HEK293 (cell line): ENCODE data around the gene PRMT2.

ENCODE experiments used
- CTCF ChIP-seq: fragments of 450-650 bp; formaldehyde crosslinking; IDR thresholded peaks from 2 replicates; pipeline ENCODE4 v1.5.1; 2016; ENCODE audit warnings: missing biosample characterization, missing genetic modification characterization
- SETDB1 ChIP-seq: IDR thresholded peaks from one replicate; pipeline ENCODE4 v1.6.1; 2017; ENCODE audit warnings: mild to moderate bottlenecking, low read length, moderate library complexity, mixed read lengths; ENCODE audit not compliant: insufficient read length
- YY2 ChIP-seq: fragments of 450-650 bp; formaldehyde crosslinking; IDR thresholded peaks from 2 replicates; pipeline ENCODE4 v1.5.1; 2016; ENCODE audit warnings: missing biosample characterization, missing genetic modification characterization
- ZNF24 ChIP-seq: fragments of 450-650 bp; formaldehyde crosslinking; IDR thresholded peaks from 2 replicates; pipeline ENCODE4 v1.5.1; 2016; ENCODE audit warnings: missing biosample characterization, missing genetic modification characterization
- ZNF529 ChIP-seq: fragments of 450-650 bp; formaldehyde crosslinking; IDR thresholded peaks from 2 replicates; pipeline ENCODE4 v1.5.1; 2017; ENCODE audit warnings: missing genetic modification characterization, missing biosample characterization; ENCODE audit not compliant: insufficient replicate concordance
- ZSCAN18 ChIP-seq: fragments of 450-650 bp; formaldehyde crosslinking; IDR thresholded peaks from 2 replicates; pipeline ENCODE4 v1.5.1; 2016; ENCODE audit warnings: missing biosample characterization, missing genetic modification characterization

GRCh38 chr21:46664316-46664995, 29.0 kb downstream of the PRMT2 start:
- TF ChIP-seq ZNF24 (tag by site-specific recombination) = no peak
- TF ChIP-seq ZNF529 (tag by site-specific recombination) = no peak
- no peak for TF ChIP-seq YY2
- no peak for TF ChIP-seq CTCF (tag by site-specific recombination)
- no peak for TF ChIP-seq SETDB1
- TF ChIP-seq ZSCAN18 = no peak
